LNCAP (cell line): ENCODE measurements around the gene TCEA3.

Experiments
- CTCF ChIP-seq: fragments of 450-650 bp; IDR thresholded peaks from 2 replicates; pipeline ENCODE4 v1.5.1; 2017; ENCODE audit warnings: mild to moderate bottlenecking

The TCEA3 gene

GRCh38 chr1:23371987-23372880 is 52.3 kb downstream of the TCEA3 start:
- TF ChIP-seq CTCF: no peak

- no peak for TF ChIP-seq CTCF
These were observed 53.6 kb downstream of the TCEA3 start for GRCh38 chr1:23370709-23371584.

GRCh38 chr1:23370330-23370708 is 54.2 kb downstream of the TCEA3 start:
- TF ChIP-seq CTCF: no peak

- no peak for TF ChIP-seq CTCF
These were observed 55.1 kb downstream of the TCEA3 start, which contains the start of gene ZNF436 for GRCh38 chr1:23369335-23370013. Gene ZNF436 (minus strand): TSS chr1:23369836. CDS start chr1:23368005, 1,831 bp downstream.

- TF ChIP-seq CTCF: no peak
These were observed 55.8 kb downstream of the TCEA3 start for GRCh38 chr1:23368562-23369334.

- TF ChIP-seq CTCF: no peak
These were observed 56.6 kb downstream of the TCEA3 start for GRCh38 chr1:23367791-23368561.
